H1 (cell line): ENCODE results near the gene CIT. TPM values are rescaled to one million over a fixed set of nuclear protein-coding genes. Genes with fewer than 3 reads are reported as not detected.

ENCODE experiments used
- CTCF ChIA-PET: fragments of 300-600 bp; sonication (Branson Sonifier 250); formaldehyde crosslinking; loops from one replicate; lab custom pipeline; 2021; ENCODE audit not compliant: partially characterized antibody; lab: Charles Lee
- POLR2A ChIA-PET: fragments of 300-600 bp; sonication (Branson Sonifier 250); formaldehyde crosslinking; loops from one replicate; lab custom pipeline; 2021; ENCODE audit warnings: inconsistent platforms; ENCODE audit not compliant: partially characterized antibody; lab: Charles Lee
- DNase-seq, 2 experiments: peaks; one replicate each; pipeline versions ENCODE4 v3.0.0 to v3.0.0-alpha.2; 2010 to 2022; ENCODE audit warnings: low spot score in 2 of 2, low read depth in 1 of 2, mixed read lengths in 1 of 2
- FAIRE-seq: peaks from 2 replicates; lab custom pipeline; 2011; peaks lifted over from hg19 to GRCh38; lab: Jason Lieb, UNC
- H2AFZ ChIP-seq: 2 replicates; pipeline ENCODE4 v1.8.1; 2012; ENCODE audit warnings: low read length, inconsistent platforms
- H2AK5ac ChIP-seq: 2 replicates; pipeline ENCODE4 v1.6.1; 2013; ENCODE audit warnings: low read depth, low read length
- H2BK120ac ChIP-seq: replicated peaks from 2 replicates; pipeline ENCODE3; 2013; ENCODE audit warnings: low read depth, low read length, inconsistent platforms
- H2BK12ac ChIP-seq: 2 replicates; pipeline ENCODE4 v1.6.1; 2013; ENCODE audit warnings: low read depth, low read length
- H2BK15ac ChIP-seq: 2 replicates; pipeline ENCODE4 v1.6.1; 2013; ENCODE audit warnings: low read length
- H2BK20ac ChIP-seq: 2 replicates; pipeline ENCODE4 v1.6.1; 2013; ENCODE audit warnings: low read length
- H2BK5ac ChIP-seq: 2 replicates; pipeline ENCODE4 v1.6.1; 2013; ENCODE audit warnings: low read depth, low read length
- H3K14ac ChIP-seq: 2 replicates; pipeline ENCODE4 v1.6.1; 2013; ENCODE audit warnings: inconsistent platforms; ENCODE audit not compliant: insufficient read length
- H3K18ac ChIP-seq: 2 replicates; pipeline ENCODE4 v1.6.1; 2013; ENCODE audit warnings: low read length; ENCODE audit errors: extremely low read depth
- H3K23ac ChIP-seq: 2 replicates; pipeline ENCODE4 v1.6.1; 2013; ENCODE audit warnings: inconsistent platforms; ENCODE audit not compliant: insufficient read length
- H3K23me2 ChIP-seq: 2 replicates; pipeline ENCODE4 v1.6.1; 2013; ENCODE audit warnings: low read depth, low read length
- H3K27ac ChIP-seq: 2 replicates; pipeline ENCODE4 v1.6.1; 2011; ENCODE audit warnings: low read depth, low read length, inconsistent platforms
- H3K27me3 ChIP-seq, 4 experiments: replicated peaks in 1 of 4; 1 replicate in 1 of 4; 2 replicates in 3 of 4; pipeline versions ENCODE4 v1.6.1 to v1.8.1; 2011 to 2013; ENCODE audit warnings: low read length in 3 of 4, mild to moderate bottlenecking in 3 of 4, inconsistent platforms in 2 of 4, mixed read lengths in 2 of 4, moderate library complexity in 1 of 4; ENCODE audit not compliant: control insufficient read depth in 3 of 4, insufficient read depth in 3 of 4; ENCODE audit errors: extremely low read depth in 1 of 4
- H3K36me3 ChIP-seq, 4 experiments: 2 replicates each; pipeline versions ENCODE4 v1.6.1 to v1.8.1; 2011 to 2013; ENCODE audit warnings: mild to moderate bottlenecking in 4 of 4, low read length in 3 of 4, moderate library complexity in 2 of 4, control low read depth in 1 of 4, inconsistent platforms in 1 of 4; ENCODE audit not compliant: insufficient read depth in 4 of 4, control insufficient read depth in 2 of 4
- H3K4ac ChIP-seq: replicated peaks from 2 replicates; pipeline ENCODE3; 2013; ENCODE audit warnings: low read length, low read depth, mixed read lengths, inconsistent platforms; ENCODE audit not compliant: insufficient read length
- H3K4me1 ChIP-seq, 4 experiments: replicated peaks in 1 of 4; 1 replicate in 1 of 4; 2 replicates in 3 of 4; pipeline versions ENCODE4 v1.6.1 to v1.8.1; 2011 to 2013; ENCODE audit warnings: low read length in 3 of 4, inconsistent platforms in 2 of 4, mixed read lengths in 1 of 4; ENCODE audit not compliant: insufficient read depth in 4 of 4, control insufficient read depth in 3 of 4
- H3K4me2 ChIP-seq, 2 experiments: 2 replicates each; pipeline versions ENCODE4 v1.6.1 to v1.8.1; 2011 to 2013; ENCODE audit warnings: low read depth in 2 of 2, low read length in 2 of 2, control low read depth in 1 of 2, inconsistent platforms in 1 of 2, mild to moderate bottlenecking in 1 of 2; ENCODE audit not compliant: insufficient read depth in 1 of 2
- H3K4me3 ChIP-seq, 4 experiments: fragments of 200-600, 300-600 bp in 1 of 4; sonication (generic), shearing (Covaris generic), sonication (Bioruptor Twin) in 1 of 4; 2 replicates each; pipeline versions ENCODE4 v1.5.1 to v1.8.1; 2011 to 2016; ENCODE audit warnings: low read length in 4 of 4, low read depth in 3 of 4, control low read depth in 2 of 4, inconsistent platforms in 2 of 4, mild to moderate bottlenecking in 2 of 4, mixed read lengths in 1 of 4, moderate library complexity in 1 of 4; ENCODE audit not compliant: insufficient read depth in 2 of 4; ENCODE audit errors: extremely low read depth in 1 of 4
- H3K56ac ChIP-seq: replicated peaks from 2 replicates; pipeline ENCODE3; 2013; ENCODE audit warnings: low read depth, mild to moderate bottlenecking, mixed read lengths, low read length, inconsistent platforms; ENCODE audit not compliant: insufficient read length
- H3K79me1 ChIP-seq: 2 replicates; pipeline ENCODE4 v1.6.1; 2013; ENCODE audit warnings: low read depth, low read length, control low read depth
- H3K79me2 ChIP-seq, 2 experiments: 2 replicates each; pipeline versions ENCODE4 v1.6.1 to v1.8.1; 2012 to 2013; ENCODE audit warnings: low read length in 2 of 2, mild to moderate bottlenecking in 2 of 2, inconsistent platforms in 1 of 2; ENCODE audit not compliant: insufficient read depth in 2 of 2, control insufficient read depth in 1 of 2
- H3K9ac ChIP-seq, 4 experiments: replicated peaks in 1 of 4; 1 replicate in 1 of 4; 2 replicates in 3 of 4; pipeline versions ENCODE4 v1.6.1 to v1.8.1; 2011 to 2013; ENCODE audit warnings: low read depth in 3 of 4, low read length in 3 of 4, control low read depth in 2 of 4, mild to moderate bottlenecking in 2 of 4, moderate library complexity in 2 of 4, inconsistent platforms in 1 of 4; ENCODE audit errors: extremely low read depth in 1 of 4
- H3K9me3 ChIP-seq, 2 experiments: 2 replicates each; pipeline versions ENCODE4 v1.6.1 to v1.8.1; 2012 to 2013; ENCODE audit warnings: mild to moderate bottlenecking in 2 of 2, moderate library complexity in 2 of 2, control low read depth in 1 of 2, inconsistent platforms in 1 of 2, low read depth in 1 of 2, low read length in 1 of 2, mixed read lengths in 1 of 2; ENCODE audit not compliant: insufficient read depth in 2 of 2
- H4K20me1 ChIP-seq, 2 experiments: replicated peaks in 1 of 2; 2 replicates each; pipeline versions ENCODE3 to v1.8.1; 2011 to 2013; ENCODE audit warnings: inconsistent platforms in 2 of 2, low read length in 2 of 2, mild to moderate bottlenecking in 1 of 2; ENCODE audit not compliant: insufficient read depth in 2 of 2, control insufficient read depth in 1 of 2
- H4K5ac ChIP-seq: 2 replicates; pipeline ENCODE4 v1.6.1; 2013; ENCODE audit warnings: low read length, low read depth, mixed read lengths, inconsistent platforms; ENCODE audit not compliant: insufficient read length
- H4K8ac ChIP-seq: 2 replicates; pipeline ENCODE4 v1.8.0; 2013; ENCODE audit warnings: mild to moderate bottlenecking, moderate library complexity, low read length, inconsistent platforms; ENCODE audit not compliant: insufficient read depth; ENCODE audit errors: extremely low read depth
- H4K91ac ChIP-seq: replicated peaks from 2 replicates; pipeline ENCODE3; 2013; ENCODE audit warnings: low read length, mixed read lengths, inconsistent platforms; ENCODE audit not compliant: insufficient read length
- BACH1 ChIP-seq: IDR thresholded peaks from 2 replicates; pipeline ENCODE4 v1.6.1; 2012; ENCODE audit warnings: low read length, improper control_type of control experiment
- CHD1 ChIP-seq: IDR thresholded peaks from 2 replicates; pipeline ENCODE4 v1.6.1; 2012; ENCODE audit warnings: low read depth, low read length, improper control_type of control experiment
- CHD2 ChIP-seq: IDR thresholded peaks from 2 replicates; pipeline ENCODE4 v1.6.1; 2012; ENCODE audit warnings: low read length, improper control_type of control experiment
- CTBP2 ChIP-seq: IDR thresholded peaks from 2 replicates; pipeline ENCODE4 v1.7.0; 2011; ENCODE audit warnings: borderline replicate concordance, mild to moderate bottlenecking, moderate library complexity, mixed read lengths, low read length; ENCODE audit not compliant: insufficient read depth, insufficient read length
- EZH2 ChIP-seq: fragments of 200-600 bp; sonication (generic); IDR thresholded peaks from 2 replicates; pipeline ENCODE4 v1.7.1; 2012; ENCODE audit warnings: low read depth, mild to moderate bottlenecking, moderate library complexity, low read length, inconsistent platforms; ENCODE audit not compliant: severe bottlenecking
- GABPA ChIP-seq: IDR thresholded peaks from 2 replicates; pipeline ENCODE4 v1.6.1; 2011; ENCODE audit warnings: mild to moderate bottlenecking, low read length, moderate library complexity, borderline replicate concordance; ENCODE audit not compliant: insufficient read depth
- MAFK ChIP-seq: IDR thresholded peaks from 2 replicates; pipeline ENCODE4 v1.6.1; 2012; ENCODE audit warnings: low read depth, mild to moderate bottlenecking, improper control_type of control experiment, low read length
- MAX ChIP-seq: IDR thresholded peaks from 2 replicates; pipeline ENCODE4 v1.6.1; 2012; ENCODE audit warnings: inconsistent platforms
- RNF2 ChIP-seq: fragments of 200-900, 300-1000 bp; sonication (generic); IDR thresholded peaks from 2 replicates; pipeline ENCODE4 v1.7.1; 2016; ENCODE audit warnings: borderline replicate concordance, low read depth, mild to moderate bottlenecking, antibody characterized with exemption, low read length; ENCODE audit not compliant: poor library complexity, severe bottlenecking; ENCODE audit errors: missing control alignments
- TBP ChIP-seq: IDR thresholded peaks from 2 replicates; pipeline ENCODE4 v1.6.1; 2011; ENCODE audit warnings: low read depth, low read length, improper control_type of control experiment
- TEAD4 ChIP-seq: IDR thresholded peaks from 2 replicates; pipeline ENCODE4 v1.6.1; 2012; ENCODE audit warnings: low read depth, low read length, inconsistent platforms, mixed read lengths
- WGBS, 2 experiments: shearing (Covaris generic) in 1 of 2; methylation state at CpG; one replicate each; pipeline versions ENCODE4 v1.1.6 to v1.1.7; 2013 to 2015; ENCODE audit warnings: low lambda C conversion rate in 2 of 2, mixed read lengths in 2 of 2, inconsistent platforms in 1 of 2, low coverage in 1 of 2, missing lambda C conversion rate in 1 of 2; ENCODE audit not compliant: insufficient replicate concordance in 2 of 2, insufficient coverage in 1 of 2, insufficient read length in 1 of 2; ENCODE audit errors: extremely low coverage in 1 of 2, missing lambda C conversion rate in 1 of 2; 5-methylcytosine and 5-hydroxymethylcytosine counted together
- polyA plus RNA-seq, 7 experiments: library from polyadenylated mRNA; depleted of rRNA in 3 of 7; stranded (reverse) in 5 of 7; unstranded in 2 of 7; fragments of >200 nt in 5 of 7; fragments of 200-250 nt in 2 of 7; gene quantifications; 1 replicate in 5 of 7; 2 replicates in 1 of 7; 4 replicates in 1 of 7; pipeline versions ENCODE4 v1.2.1 to v1.2.3, GENCODE V29; 2011 to 2013; ENCODE audit warnings: missing spikeins in 2 of 7, mixed read lengths in 2 of 7
- total RNA-seq: library from RNA; stranded (reverse); fragmentation: NEBNext Ultra II Directional; extraction: Animal tissue kit (Norgen Biotek cat#: 25700); gene quantifications from 2 replicates; pipeline ENCODE4 v1.2.1, GENCODE V29; 2021
- TF ChIP-seq, protein P1 (sequence below): IDR thresholded peaks from 2 replicates; pipeline ENCODE4 v1.6.1; 2011; ENCODE audit warnings: low read length, improper control_type of control experiment

The CIT gene
- total and polyA plus RNA-seq, 2 of the 8 experiments (the other 6 are each of a cell fraction or from before 2014, with no cell fraction given) = 17.1 to 60.9 TPM

GRCh38 chr12:119758234-119758633 lies 118.9 kb downstream of the CIT start:
- no peak overlapping the region for H2BK15ac ChIP-seq
- CTCF ChIA-PET = interaction anchor here (0.8 kb wide), 1 partner anchor 21 kb away, joined by 3 read pairs; no protein-coding TSS in a partner anchor
- no peak for TF ChIP-seq MAFK
- TF ChIP-seq BACH1 = no peak
- TF ChIP-seq GABPA = no peak
- TF ChIP-seq CHD2 = no peak
- TF ChIP-seq TBP = no peak
- TF ChIP-seq MAX = no peak
- TF ChIP-seq, protein P1, sequence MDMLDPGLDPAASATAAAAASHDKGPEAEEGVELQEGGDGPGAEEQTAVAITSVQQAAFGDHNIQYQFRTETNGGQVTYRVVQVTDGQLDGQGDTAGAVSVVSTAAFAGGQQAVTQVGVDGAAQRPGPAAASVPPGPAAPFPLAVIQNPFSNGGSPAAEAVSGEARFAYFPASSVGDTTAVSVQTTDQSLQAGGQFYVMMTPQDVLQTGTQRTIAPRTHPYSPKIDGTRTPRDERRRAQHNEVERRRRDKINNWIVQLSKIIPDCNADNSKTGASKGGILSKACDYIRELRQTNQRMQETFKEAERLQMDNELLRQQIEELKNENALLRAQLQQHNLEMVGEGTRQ = no peak
- no peak for TF ChIP-seq CHD1
- no peak for TF ChIP-seq RNF2
- TF ChIP-seq EZH2 = no peak
- no peak for TF ChIP-seq CTBP2
- TF ChIP-seq TEAD4 = no peak

More at GRCh38 chr12:119758234-119758633, 118.9 kb downstream of the CIT start:
- H3K36me3 ChIP-seq = peaks cover 9 to 65% (median 36%) of the 10 kb centered on the region in 4 experiments; a peak in 7 of 8 replicates
- no peak overlapping the region for H2BK20ac ChIP-seq
- POLR2A ChIA-PET = no interaction called here
- H2BK12ac ChIP-seq = no peak overlapping the region
- no peak overlapping the region for H3K27ac ChIP-seq
- H3K14ac ChIP-seq = no peak overlapping the region
- DNase-seq = no peak
- no peak overlapping the region for H3K23ac ChIP-seq
- no peak overlapping the region for H4K8ac ChIP-seq
- peaks cover 0 to 1% of the 10 kb centered on the region in 2 experiments for H4K20me1 ChIP-seq
- no peak overlapping the region for H4K5ac ChIP-seq
- H2BK5ac ChIP-seq = no peak overlapping the region
- no peaks in the 10 kb centered on the region for H3K79me2 ChIP-seq
- H2AK5ac ChIP-seq = no peak overlapping the region
- no peak overlapping the region for H2BK120ac ChIP-seq
- no peaks in the 10 kb centered on the region for H3K79me1 ChIP-seq
- H3K4me1 ChIP-seq = no peaks in the 10 kb centered on the region
- H3K9ac ChIP-seq = no peak overlapping the region
- H3K9me3 ChIP-seq = no peaks in the 10 kb centered on the region
- H3K23me2 ChIP-seq = no peaks in the 10 kb centered on the region
- no peaks in the 10 kb centered on the region for H3K27me3 ChIP-seq
- no peak overlapping the region for H3K4me3 ChIP-seq
- H3K4ac ChIP-seq = no peak overlapping the region
- no peak overlapping the region for H3K4me2 ChIP-seq
- no peak overlapping the region for H3K56ac ChIP-seq
- H2AFZ ChIP-seq = no peak overlapping the region
- H4K91ac ChIP-seq = no peak overlapping the region
- WGBS, 2 experiments = 97% methylated on average over 2 of the region's 2 CpGs; no CpG with 5 or more reads in 1 of the 2 experiments
- no peak overlapping the region for H3K18ac ChIP-seq
- no peak for FAIRE-seq
